ENCODE measurements around the gene PRPF31. TPM values are rescaled to one million over a fixed set of nuclear protein-coding genes. Genes with fewer than 3 reads are reported as not detected.

PRPF31 gene
- total and polyA plus RNA-seq, 2 of the 13 experiments (the other 11 are each of a cell fraction or from before 2014, with no cell fraction given) = 23.8 to 63.8 TPM

GRCh38 chr19:54105796-54106195 lies 9.8 kb upstream of the PRPF31 start:
- Histone ChIP-seq H3K79me2 (ENCODE audit: insufficient read depth, low read length) (peaks cover 9% of the 10 kb centered on the region), H3K36me3 (replicated peaks in 1 of 2; ENCODE audit: control insufficient read depth in 1 of 2, insufficient read depth in 2 of 2, low read length in 2 of 2) (peaks cover 11 to 42% of the 10 kb centered on the region in 2 experiments; a peak in 4 of 5 replicates), H4K20me1 (ENCODE audit: insufficient read depth, low read length) (no peaks in the 10 kb centered on the region), H2AFZ (ENCODE audit: low read length) (no peak overlapping the region), H3K27me3 (ENCODE audit: control insufficient read depth in 1 of 2, insufficient read depth in 2 of 2, low read length in 2 of 2) (no peaks in the 10 kb centered on the region; a peak in 1 of 5 replicates), H3K27ac (ENCODE audit: extremely low read length, insufficient read depth, low read length) (no peak overlapping the region), H3K4me1 (ENCODE audit: insufficient read depth, low read length) (peaks cover 17% of the 10 kb centered on the region), H3K9me3 (ENCODE audit: low read length) (no peaks in the 10 kb centered on the region), H3K4me2 (ENCODE audit: low read depth, low read length) (no peak overlapping the region), H3K4me3 (replicated peaks in 1 of 3; ENCODE audit: insufficient read depth in 1 of 3, low read depth in 2 of 3, low read length in 3 of 3) (no peak overlapping the region), H3K9ac (ENCODE audit: insufficient read depth, low read depth, low read length) (no peak overlapping the region)
- 95% methylated on average over 10 of the region's 10 CpGs for WGBS (ENCODE audit: low lambda C conversion rate)
- in situ Hi-C loops (cut with HindIII; ENCODE audit: extremely low pct_ligation_motif_present, low pct_unique_long_range_greater_than_20kb) (no loop called here), intact Hi-C loops (cut with micrococcal nuclease; ENCODE audit: unreplicated experiment) (no loop called here)
- no TSS peak for BruUV-seq (replicated peaks)
- FAIRE-seq (no peak), DNase-seq (ENCODE audit: low spot score) (no peak), ATAC-seq (no peak)
- no peak for TF ChIP-seq ZNF75D (CRISPR knock-in tag; IDR thresholded peaks at IDR 0.05; ENCODE audit: borderline replicate concordance)
- no peak for TF ChIP-seq HINFP (CRISPR knock-in tag; IDR thresholded peaks at IDR 0.05; ENCODE audit: low read depth)
- TF ChIP-seq ZBTB8A (CRISPR knock-in tag; IDR thresholded peaks at IDR 0.05; ENCODE audit: borderline replicate concordance, low read depth) = no peak
- TF ChIP-seq ZNF605 (CRISPR knock-in tag; IDR thresholded peaks at IDR 0.05) = no peak
- no peak for TF ChIP-seq MTA1 (CRISPR knock-in tag; IDR thresholded peaks at IDR 0.05; ENCODE audit: borderline replicate concordance)
- TF ChIP-seq ZNF225 (CRISPR knock-in tag; IDR thresholded peaks at IDR 0.05) = no peak
- TF ChIP-seq, protein P1, sequence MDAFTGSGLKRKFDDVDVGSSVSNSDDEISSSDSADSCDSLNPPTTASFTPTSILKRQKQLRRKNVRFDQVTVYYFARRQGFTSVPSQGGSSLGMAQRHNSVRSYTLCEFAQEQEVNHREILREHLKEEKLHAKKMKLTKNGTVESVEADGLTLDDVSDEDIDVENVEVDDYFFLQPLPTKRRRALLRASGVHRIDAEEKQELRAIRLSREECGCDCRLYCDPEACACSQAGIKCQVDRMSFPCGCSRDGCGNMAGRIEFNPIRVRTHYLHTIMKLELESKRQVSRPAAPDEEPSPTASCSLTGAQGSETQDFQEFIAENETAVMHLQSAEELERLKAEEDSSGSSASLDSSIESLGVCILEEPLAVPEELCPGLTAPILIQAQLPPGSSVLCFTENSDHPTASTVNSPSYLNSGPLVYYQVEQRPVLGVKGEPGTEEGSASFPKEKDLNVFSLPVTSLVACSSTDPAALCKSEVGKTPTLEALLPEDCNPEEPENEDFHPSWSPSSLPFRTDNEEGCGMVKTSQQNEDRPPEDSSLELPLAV (CRISPR knock-in tag; conservative IDR thresholded peaks at IDR 0.05; ENCODE audit: low read depth) = no peak
- TF ChIP-seq, protein P2, sequence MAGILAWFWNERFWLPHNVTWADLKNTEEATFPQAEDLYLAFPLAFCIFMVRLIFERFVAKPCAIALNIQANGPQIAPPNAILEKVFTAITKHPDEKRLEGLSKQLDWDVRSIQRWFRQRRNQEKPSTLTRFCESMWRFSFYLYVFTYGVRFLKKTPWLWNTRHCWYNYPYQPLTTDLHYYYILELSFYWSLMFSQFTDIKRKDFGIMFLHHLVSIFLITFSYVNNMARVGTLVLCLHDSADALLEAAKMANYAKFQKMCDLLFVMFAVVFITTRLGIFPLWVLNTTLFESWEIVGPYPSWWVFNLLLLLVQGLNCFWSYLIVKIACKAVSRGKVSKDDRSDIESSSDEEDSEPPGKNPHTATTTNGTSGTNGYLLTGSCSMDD (CRISPR knock-in tag; IDR thresholded peaks at IDR 0.05) = no peak
- TF ChIP-seq ZFP36L1 (CRISPR knock-in tag; IDR thresholded peaks at IDR 0.05) = no peak
- no peak for TF ChIP-seq NPAS2 (CRISPR knock-in tag; IDR thresholded peaks at IDR 0.05; ENCODE audit: borderline replicate concordance)
- TF ChIP-seq ZNF652 (CRISPR knock-in tag; IDR thresholded peaks at IDR 0.05; ENCODE audit: borderline replicate concordance, low read depth) = no peak
- no peak for TF ChIP-seq MAF1 (CRISPR knock-in tag; IDR thresholded peaks at IDR 0.05; ENCODE audit: borderline replicate concordance)
- no peak for TF ChIP-seq ZSCAN21 (CRISPR knock-in tag; IDR thresholded peaks at IDR 0.05; ENCODE audit: borderline replicate concordance)
- no peak for TF ChIP-seq PHF21A (CRISPR knock-in tag; IDR thresholded peaks at IDR 0.05)
- no peak for TF ChIP-seq SOX13 (IDR thresholded peaks at IDR 0.05)
- no peak for TF ChIP-seq SOX13 (CRISPR knock-in tag; conservative IDR thresholded peaks at IDR 0.05 in 1 of 2, IDR thresholded peaks at IDR 0.05 in 1 of 2)
- CTCF ChIA-PET (ENCODE audit: low intra/inter-chr PET ratio, low total read pairs) = no interaction called here
- POLR2A ChIA-PET = no interaction called here
